AG04449 (cell line): ENCODE results near the gene AXIN1.
"Not testable (repeated sequence)": the region's sequence is repeated elsewhere in the genome, so short reads cannot be mapped to it uniquely, and the experiment has no call there.

Experiments
- CTCF ChIA-PET: fragments of 350-600 bp; formaldehyde crosslinking; extraction: SDS; loops from one replicate; lab custom pipeline; 2021; ENCODE audit warnings: antibody characterized with exemption; lab: Yijun Ruan, JAX
- POLR2A ChIA-PET: fragments of 400-600, 350-600 bp; formaldehyde crosslinking; extraction: SDS; loops from one replicate; lab custom pipeline; 2020; ENCODE audit warnings: antibody characterized with exemption, inconsistent platforms; lab: Yijun Ruan, JAX
- DNase-seq: peaks from one replicate; pipeline ENCODE4 v3.0.0-alpha.2; 2010; ENCODE audit warnings: low read depth, low spot score
- H3K4me3 ChIP-seq: 2 replicates; pipeline ENCODE4 v1.5.1; 2011; ENCODE audit warnings: low read depth, mild to moderate bottlenecking, control low read depth, low read length
- CTCF ChIP-seq: IDR thresholded peaks from one replicate; pipeline ENCODE4 v1.5.1; 2011; ENCODE audit warnings: mild to moderate bottlenecking, moderate library complexity, low read length, control low read depth, inconsistent platforms; ENCODE audit not compliant: insufficient read depth; ENCODE audit errors: missing control alignments

Gene AXIN1

DNA sequence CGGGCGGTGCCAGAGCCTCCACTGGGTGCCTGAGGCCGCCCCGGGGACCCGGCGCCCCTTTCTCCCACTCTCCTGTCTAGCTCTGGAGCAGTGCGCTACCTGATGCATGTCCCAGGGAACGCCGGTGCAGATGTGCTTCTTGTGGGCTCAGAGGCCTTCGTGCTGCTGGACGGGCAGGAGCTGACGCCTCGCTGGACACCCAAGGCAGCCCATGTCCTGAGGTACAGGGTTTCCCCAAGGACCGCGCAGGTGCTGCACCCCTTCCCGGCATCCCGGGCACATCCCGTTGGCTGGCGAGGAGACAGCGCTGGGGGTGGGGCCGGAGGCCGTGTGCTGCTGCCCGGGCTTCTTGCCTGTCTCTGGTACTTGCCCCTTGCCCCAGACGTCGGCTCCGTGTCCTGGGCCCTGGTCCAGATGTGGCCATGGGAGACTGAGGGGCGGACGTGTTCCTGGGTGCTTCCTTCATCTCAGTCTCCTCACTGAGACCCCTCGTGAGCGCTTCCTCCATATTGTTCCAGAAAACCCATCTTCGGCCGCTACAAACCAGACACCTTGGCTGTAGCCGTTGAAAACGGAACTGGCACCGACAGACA is 89.2 kb downstream of the AXIN1 start:
- CTCF ChIA-PET, result no interaction called here
- H3K4me3 ChIP-seq, result no peak overlapping the region
- POLR2A ChIA-PET, result no interaction called here
- DNase-seq, result no peak
- no peak for TF ChIP-seq CTCF

GRCh38 chr16:262121-262745 is 90.3 kb downstream of the AXIN1 start:
- TF ChIP-seq CTCF, result no peak
- CTCF ChIA-PET, result no interaction called here
- no peak for DNase-seq
- POLR2A ChIA-PET, result no interaction called here
- H3K4me3 ChIP-seq, result no peak overlapping the region

DNA sequence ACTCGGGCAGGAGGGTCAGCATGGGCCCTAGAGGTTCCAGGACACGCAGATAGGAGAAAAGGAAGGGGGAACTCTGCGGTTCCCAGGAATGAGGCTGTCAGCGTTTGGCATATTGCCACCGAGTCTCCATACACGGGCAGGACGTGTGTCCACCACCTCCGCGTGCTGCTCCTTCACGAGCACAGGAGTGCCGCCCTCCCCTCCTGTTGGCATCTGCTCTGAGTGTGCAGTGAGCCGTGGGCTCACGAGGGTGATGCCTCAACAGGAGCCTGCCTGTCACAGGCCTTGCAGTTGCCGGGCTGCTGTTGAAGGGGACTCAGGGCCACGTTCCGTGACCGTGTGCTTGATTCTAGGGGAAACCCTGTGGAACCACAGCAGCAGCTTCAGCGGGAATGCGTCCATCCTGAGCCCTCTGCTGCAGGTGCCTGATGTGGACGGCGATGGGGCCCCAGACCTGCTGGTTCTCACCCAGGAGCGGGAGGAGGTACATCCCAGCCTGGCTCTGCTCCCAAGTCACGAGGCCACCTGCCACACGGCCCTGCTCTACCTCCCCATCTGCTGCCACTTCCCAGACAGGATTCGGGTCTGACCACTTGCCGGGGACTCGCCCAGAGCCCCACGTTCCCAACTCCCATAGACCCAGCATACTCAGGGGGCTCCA is 91.4 kb downstream of the AXIN1 start:
- CTCF ChIA-PET, result no interaction called here
- no peak for DNase-seq
- no peak overlapping the region for H3K4me3 ChIP-seq
- TF ChIP-seq CTCF, result no peak
- POLR2A ChIA-PET, result no interaction called here

DNA sequence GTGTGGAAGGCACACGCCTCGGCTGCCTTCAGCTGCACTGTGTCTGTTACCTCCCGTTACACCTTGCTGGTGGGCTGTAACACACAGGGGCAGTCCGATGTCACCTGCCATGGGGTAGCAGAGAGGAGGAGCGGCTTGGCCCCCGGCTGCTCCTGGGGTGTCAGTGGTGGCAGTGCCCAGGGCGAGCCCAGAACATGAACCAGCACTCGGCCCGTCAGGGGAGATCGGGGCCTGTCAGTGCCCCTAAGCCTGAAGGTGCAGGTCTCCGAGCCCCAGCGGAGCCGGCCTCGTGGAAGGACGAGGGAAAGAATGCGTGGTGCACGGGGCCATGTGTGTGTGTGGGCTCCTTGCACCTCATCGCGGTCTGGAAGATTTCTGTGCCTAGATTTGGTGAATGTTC is 92.2 kb downstream of the AXIN1 start:
- no peak overlapping the region for H3K4me3 ChIP-seq
- CTCF ChIA-PET, result no interaction called here
- POLR2A ChIA-PET, result no interaction called here
- no peak for TF ChIP-seq CTCF
- no peak for DNase-seq

- DNase-seq, result no peak
- no peak overlapping the region for H3K4me3 ChIP-seq
- no peak for TF ChIP-seq CTCF
- POLR2A ChIA-PET, result no interaction called here
- CTCF ChIA-PET, result no interaction called here
Measured at GRCh38 chr16:259814-260253, 92.7 kb downstream of the AXIN1 start.

- DNase-seq, result no peak
- ChIA-PET POLR2A (no interaction called here), CTCF (no interaction called here)
- no peak for TF ChIP-seq CTCF
- H3K4me3 ChIP-seq, result no peak overlapping the region
Measured at GRCh38 chr16:259226-259625, 93.3 kb downstream of the AXIN1 start.

DNA sequence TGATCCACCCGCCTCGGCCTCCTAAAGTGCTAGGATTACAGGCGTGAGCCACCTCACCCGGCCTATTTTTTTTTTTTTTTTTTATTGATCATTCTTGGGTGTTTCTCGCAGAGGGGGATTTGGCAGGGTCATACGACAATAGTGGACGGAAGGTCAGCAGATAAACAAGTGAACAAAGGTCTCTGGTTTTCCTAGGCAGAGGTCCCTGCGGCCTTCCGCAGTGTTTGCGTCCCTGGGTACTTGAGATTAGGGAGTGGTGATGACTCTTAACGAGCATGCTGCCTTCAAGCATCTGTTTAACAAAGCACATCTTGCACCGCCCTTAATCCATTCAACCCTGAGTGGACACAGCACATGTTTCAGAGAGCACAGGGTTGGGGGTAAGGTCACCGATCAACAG is 94.4 kb downstream of the AXIN1 start:
- not testable (repeated sequence) for DNase-seq, H3K4me3 ChIP-seq
- ChIA-PET POLR2A (interaction anchor here (0.7 kb wide), 1 partner anchor 12 kb away, joined by 4 read pairs; no protein-coding TSS in a partner anchor), CTCF (interaction anchor here (1.3 kb wide), 1 partner anchor 152 kb away, joined by 4 read pairs; no protein-coding TSS in a partner anchor)
